K562 (cell line): Measurements from ENCODE around the gene MMP28. TPM values are rescaled to one million over a fixed set of nuclear protein-coding genes. Genes with fewer than 3 reads are reported as not detected.

Experiments
- ATAC-seq: fragments of 200-7000 bp; cut with Tn5 transposase; 3 replicates; pipeline ENCODE4 v1.9.1; 2020; ENCODE audit warnings: moderate library complexity
- BruUV-seq: library from RNA; stranded (reverse); fragments of 400-500 nt; replicated peaks from 2 replicates; lab custom pipeline; 2021; lab: Mats Ljungman, UMichigan
- CTCF ChIA-PET: fragments of 300-600 bp; formaldehyde crosslinking; extraction: SDS; loops from one replicate; lab custom pipeline; 2021; ENCODE audit warnings: low intra/inter-chr PET ratio; lab: Yijun Ruan, JAX
- POLR2A ChIA-PET: fragments of 300-600, 350-650 bp; sonication (Branson Sonifier 250); formaldehyde crosslinking; extraction: SDS; loops from one replicate; lab custom pipeline; 2021; ENCODE audit warnings: antibody characterized with exemption, inconsistent platforms; lab: Yijun Ruan, JAX
- DNase-seq, 4 experiments: peaks; one replicate each; pipeline versions ENCODE4 v3.0.0 to v3.0.0-alpha.2; 2011 to 2018; ENCODE audit warnings: low spot score in 3 of 4, mixed read lengths in 3 of 4; ENCODE audit errors: extremely low read depth in 1 of 4
- FAIRE-seq: peaks from 2 replicates; lab custom pipeline; 2011; peaks lifted over from hg19 to GRCh38; lab: Jason Lieb, UNC
- H2AFZ ChIP-seq: 2 replicates; pipeline ENCODE4 v1.6.0; 2011; ENCODE audit warnings: low read depth, low read length, control low read depth, inconsistent platforms
- H3K27ac ChIP-seq: fragments of 200-600 bp; 3 replicates; pipeline ENCODE4 v1.8.0; 2011; ENCODE audit warnings: low read depth, mild to moderate bottlenecking, control low read depth, inconsistent platforms, low read length, moderate library complexity, mixed read lengths; ENCODE audit errors: extremely low read depth
- H3K27me3 ChIP-seq, 2 experiments: fragments of 300-600 bp in 1 of 2; 2 replicates in 1 of 2; 3 replicates in 1 of 2; pipeline versions ENCODE4 v1.6.0 to v1.8.0; 2011; ENCODE audit warnings: inconsistent platforms in 2 of 2, low read length in 2 of 2, mild to moderate bottlenecking in 1 of 2, mixed read lengths in 1 of 2, moderate library complexity in 1 of 2; ENCODE audit not compliant: control insufficient read depth in 2 of 2, insufficient read depth in 2 of 2
- H3K36me3 ChIP-seq: fragments of 300-600 bp; 3 replicates; pipeline ENCODE4 v1.8.0; 2011; ENCODE audit warnings: mild to moderate bottlenecking, low read length, inconsistent platforms; ENCODE audit not compliant: control insufficient read depth, insufficient read depth
- H3K4me1 ChIP-seq, 2 experiments: fragments of 200-600 bp in 1 of 2; replicated peaks in 1 of 2; 2 replicates in 1 of 2; 3 replicates in 1 of 2; pipeline versions ENCODE4 v1.5.1 to v1.8.0; 2011; ENCODE audit warnings: inconsistent platforms in 2 of 2, low read length in 2 of 2, mild to moderate bottlenecking in 1 of 2, mixed read lengths in 1 of 2, moderate library complexity in 1 of 2; ENCODE audit not compliant: control insufficient read depth in 2 of 2, insufficient read depth in 2 of 2
- H3K4me2 ChIP-seq: 2 replicates; pipeline ENCODE4 v1.6.1; 2011; ENCODE audit warnings: low read length, control low read depth, inconsistent platforms, mixed read lengths; ENCODE audit not compliant: insufficient read depth
- H3K4me3 ChIP-seq: fragments of 200-600 bp; sonication (generic), shearing (Covaris generic); 2 replicates; pipeline ENCODE4 v1.5.1; 2016; ENCODE audit warnings: control low read depth, inconsistent platforms
- H3K79me2 ChIP-seq: fragments of 200-600 bp; 3 replicates; pipeline ENCODE4 v1.8.0; 2011; ENCODE audit warnings: low read length, inconsistent platforms; ENCODE audit not compliant: control insufficient read depth, insufficient read depth
- H3K9ac ChIP-seq, 2 experiments: 2 replicates each; pipeline versions ENCODE4 v1.6.0 to v1.6.1; 2011; ENCODE audit warnings: low read depth in 2 of 2, low read length in 2 of 2, control low read depth in 1 of 2, inconsistent platforms in 1 of 2, mild to moderate bottlenecking in 1 of 2, mixed read lengths in 1 of 2; ENCODE audit not compliant: insufficient read depth in 1 of 2
- H3K9me1 ChIP-seq: one replicate; pipeline ENCODE4 v1.6.0; 2011; ENCODE audit warnings: inconsistent platforms, mild to moderate bottlenecking, low read length, moderate library complexity; ENCODE audit not compliant: control insufficient read depth, insufficient read depth
- H3K9me3 ChIP-seq: replicated peaks from 2 replicates; pipeline ENCODE4 v1.5.1; 2011; ENCODE audit warnings: low read depth, low read length, inconsistent platforms; ENCODE audit not compliant: control insufficient read depth, insufficient read depth
- H4K20me1 ChIP-seq: replicated peaks from 2 replicates; pipeline ENCODE4 v1.6.1; 2011; ENCODE audit warnings: low read length, inconsistent platforms, mixed read lengths; ENCODE audit not compliant: control insufficient read depth, insufficient read depth
- AFF1 ChIP-seq, 2 experiments: fragments of 450-650 bp; IDR thresholded peaks; 2 replicates each; pipeline ENCODE4 v1.6.1; 2018; ENCODE audit warnings: mild to moderate bottlenecking in 2 of 2, low read depth in 1 of 2; ENCODE audit not compliant: partially characterized antibody in 2 of 2
- E2F8 ChIP-seq: fragments of 450-650 bp; IDR thresholded peaks from 2 replicates; pipeline ENCODE4 v1.7.1; 2018; ENCODE audit warnings: mild to moderate bottlenecking, low read depth; ENCODE audit not compliant: partially characterized antibody
- ETS1 ChIP-seq: conservative IDR thresholded peaks from 2 replicates; pipeline ENCODE4 v1.6.1; 2011; ENCODE audit warnings: low read depth, mild to moderate bottlenecking, low read length; ENCODE audit not compliant: control insufficient read depth
- KLF16 ChIP-seq: IDR thresholded peaks from 2 replicates; pipeline ENCODE4 v1.6.1; 2016; ENCODE audit warnings: antibody characterized with exemption
- L3MBTL2 ChIP-seq: fragments of 450-650 bp; IDR thresholded peaks from 2 replicates; pipeline ENCODE4 v1.6.1; 2016; ENCODE audit warnings: mild to moderate bottlenecking, moderate library complexity
- PURB ChIP-seq: sonication (generic); formaldehyde crosslinking; IDR thresholded peaks from 2 replicates; pipeline ENCODE4 v1.9.0; 2021; ENCODE audit warnings: low read depth, mild to moderate bottlenecking, missing genetic modification reagents
- TSHZ1 ChIP-seq: fragments of 250-450 bp; sonication (Bioruptor Pico); IDR thresholded peaks from 2 replicates; pipeline ENCODE4 v1.4.0; 2020; ENCODE audit warnings: mild to moderate bottlenecking, moderate library complexity
- ZNF444 ChIP-seq: fragments of 250-450 bp; sonication (Bioruptor Pico); IDR thresholded peaks from 2 replicates; pipeline ENCODE4 v1.4.0; 2020; ENCODE audit warnings: mild to moderate bottlenecking, moderate library complexity
- WGBS: fragments of 100-300 bp; shearing (Covaris generic); methylation state at CpG from one replicate; pipeline ENCODE4 v1.1.6; 2016; ENCODE audit warnings: low coverage, mixed read lengths; ENCODE audit not compliant: insufficient coverage; ENCODE audit errors: missing lambda C conversion rate; 5-methylcytosine and 5-hydroxymethylcytosine counted together
- in situ Hi-C: fragments of 300-500 bp; cut with MboI; formaldehyde crosslinking; loops from 4 replicates; pipeline ENCODE4 v1.15.0; 2018; ENCODE audit warnings: inconsistent platforms, mixed read lengths
- intact Hi-C: fragments of 100-400 bp; cut with micrococcal nuclease; formaldehyde crosslinking; loops from 2 replicates; pipeline ENCODE4 v1.14.2; 2022
- polyA plus RNA-seq, 8 experiments: library from polyadenylated mRNA; depleted of rRNA in 4 of 8; stranded (reverse) in 5 of 8; unstranded in 3 of 8; fragments of >200 nt; fragmentation: Nextera tagmentation in 2 of 8; fragmentation: Illumina TruSeq in 1 of 8; extraction: Ambion mirVana in 2 of 8; extraction: Trizol in 1 of 8; gene quantifications; 2 replicates each; pipeline versions ENCODE4 v1.2.1 to v1.2.3, GENCODE V29; 2011 to 2014; ENCODE audit warnings: inconsistent platforms in 1 of 8, missing spikeins in 1 of 8
- total RNA-seq, 7 experiments: library from RNA; depleted of rRNA in 6 of 7; stranded (reverse); fragments of >200 nt in 6 of 7; fragmentation: Illumina TruSeq in 2 of 7; extraction: Trizol in 2 of 7; gene quantifications; 2 replicates each; pipeline versions ENCODE4 v1.2.1 to v1.2.3, GENCODE V29; 2011 to 2021; ENCODE audit warnings: low replicate concordance in 1 of 7

Gene MMP28
- total and polyA plus RNA-seq, 9 of the 15 experiments (the other 6 are each of a cell fraction or from before 2014, with no cell fraction given) = not detected

GRCh38 chr17:35786941-35787432, 8.5 kb downstream of the MMP28 start:
- H3K79me2 ChIP-seq = no peaks in the 10 kb centered on the region
- no peaks in the 10 kb centered on the region for H3K9me3 ChIP-seq
- no peak overlapping the region for H3K9ac ChIP-seq
- intact Hi-C loops = no loop called here
- no peak for TF ChIP-seq KLF16
- TF ChIP-seq PURB = no peak
- TF ChIP-seq AFF1 (IDR thresholded peaks at IDR 0.05; ENCODE audit: low read depth in 1 of 2, partially characterized antibody in 2 of 2) = peak in 1 of 2 experiments; percentile 58
- TF ChIP-seq E2F8 = no peak
- TF ChIP-seq ZNF444 (CRISPR knock-in tag) = no peak
- no peak for TF ChIP-seq TSHZ1 (CRISPR knock-in tag)
- TF ChIP-seq ETS1 = no peak
- peak; percentile 76 for TF ChIP-seq L3MBTL2
- no peaks in the 10 kb centered on the region for H4K20me1 ChIP-seq
- H3K27ac ChIP-seq = no peak overlapping the region
- no peak overlapping the region for H2AFZ ChIP-seq
- in situ Hi-C loops = no loop called here
- peaks cover 21 to 40% of the 10 kb centered on the region in 2 experiments; a peak in 4 of 5 replicates for H3K27me3 ChIP-seq
- FAIRE-seq = no peak
- BruUV-seq = no TSS peak
- no peaks in the 10 kb centered on the region for H3K36me3 ChIP-seq
- no peaks in the 10 kb centered on the region; a peak in 1 of 5 replicates for H3K4me1 ChIP-seq
- ChIA-PET POLR2A (interaction anchor here (0.7 to 2.4 kb wide), 2 partner anchors 22 to 29 kb away, joined by 3 to 7 read pairs; partner anchors contain the start of gene TAF15), CTCF (no interaction called here)
- no peak overlapping the region for H3K4me2 ChIP-seq
- no peak for DNase-seq
- no peaks in the 10 kb centered on the region for H3K9me1 ChIP-seq
- WGBS = 0% methylated on average over 3 of the region's 3 CpGs
- peak; percentile 70 for ATAC-seq
- no peak overlapping the region for H3K4me3 ChIP-seq
